GM19099 (cell line): ENCODE results near the gene ENTPD5.
A peak's percentile ranks its signal among the peaks of the same experiment; 100 is the strongest.

Source experiments
- POLR2A ChIP-seq: IDR thresholded peaks from 3 replicates; pipeline ENCODE4 v1.6.1; 2011; ENCODE audit warnings: low read depth; ENCODE audit not compliant: insufficient read length; ENCODE audit errors: extremely low read depth

Gene ENTPD5

GRCh38 chr14:74018586-74019407 is at the start of gene ENTPD5, which contains the start of gene BBOF1:
Gene ENTPD5 (minus strand): TSS chr14:74019288. CDS start chr14:73988102, 31,186 bp downstream.
Gene BBOF1 (plus strand): TSS chr14:74019349. CDS start chr14:74019479, 130 bp downstream.
- TF ChIP-seq POLR2A, result peak; percentile 89

- TF ChIP-seq POLR2A, result no peak
Measured at GRCh38 chr14:74065746-74066575, 46.9 kb upstream of the ENTPD5 start.

GRCh38 chr14:74064883-74065282 is 45.8 kb upstream of the ENTPD5 start:
- no peak for TF ChIP-seq POLR2A

- no peak for TF ChIP-seq POLR2A
Measured at GRCh38 chr14:74064426-74064825, 45.3 kb upstream of the ENTPD5 start.

GRCh38 chr14:74062809-74063150 is 43.7 kb upstream of the ENTPD5 start:
- TF ChIP-seq POLR2A, result no peak

GRCh38 chr14:74049876-74050495 is 30.9 kb upstream of the ENTPD5 start:
- no peak for TF ChIP-seq POLR2A

GRCh38 chr14:74048281-74048680 is 29.2 kb upstream of the ENTPD5 start:
- no peak for TF ChIP-seq POLR2A

GRCh38 chr14:74045522-74045921 is 26.4 kb upstream of the ENTPD5 start:
- TF ChIP-seq POLR2A, result no peak

GRCh38 chr14:74042296-74042695 is 23.2 kb upstream of the ENTPD5 start:
- TF ChIP-seq POLR2A, result no peak

- no peak for TF ChIP-seq POLR2A
Measured at GRCh38 chr14:74038020-74038859, 19.2 kb upstream of the ENTPD5 start.

GRCh38 chr14:74035556-74035955 is 16.5 kb upstream of the ENTPD5 start:
- TF ChIP-seq POLR2A, result no peak

GRCh38 chr14:74034572-74034971 is 15.5 kb upstream of the ENTPD5 start:
- TF ChIP-seq POLR2A, result no peak

GRCh38 chr14:74029136-74029535 is 10.0 kb upstream of the ENTPD5 start:
- no peak for TF ChIP-seq POLR2A

GRCh38 chr14:74022346-74022745 is 3.3 kb upstream of the ENTPD5 start:
- no peak for TF ChIP-seq POLR2A
